NCI-H345 (cell line): ENCODE data around the gene DOK5.

Experiments used
- DNase-seq: peaks from one replicate; lab custom pipeline; 2025; lab: John Stamatoyannopoulos, UW

The DOK5 gene

DNA sequence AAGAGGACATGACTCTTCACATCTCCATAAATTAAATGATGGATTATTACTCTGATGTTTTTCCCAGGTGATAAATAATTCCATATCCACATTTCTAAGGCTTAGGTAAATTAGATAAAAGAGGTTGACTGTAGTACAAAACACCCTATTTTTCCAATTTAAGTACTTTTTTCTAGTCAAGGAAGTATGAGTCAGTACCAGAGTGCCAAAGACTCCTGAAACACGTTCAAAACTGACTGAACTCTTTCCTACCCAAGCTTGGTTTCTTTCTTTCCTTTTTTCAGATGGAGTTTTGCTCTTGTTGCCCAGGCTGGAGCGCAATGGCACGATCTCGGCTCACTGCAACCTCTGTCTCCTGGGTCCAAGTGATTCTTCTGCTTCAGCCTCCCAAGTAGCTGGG, 85.0 kb downstream of the DOK5 start:
- no peak for DNase-seq

DNA sequence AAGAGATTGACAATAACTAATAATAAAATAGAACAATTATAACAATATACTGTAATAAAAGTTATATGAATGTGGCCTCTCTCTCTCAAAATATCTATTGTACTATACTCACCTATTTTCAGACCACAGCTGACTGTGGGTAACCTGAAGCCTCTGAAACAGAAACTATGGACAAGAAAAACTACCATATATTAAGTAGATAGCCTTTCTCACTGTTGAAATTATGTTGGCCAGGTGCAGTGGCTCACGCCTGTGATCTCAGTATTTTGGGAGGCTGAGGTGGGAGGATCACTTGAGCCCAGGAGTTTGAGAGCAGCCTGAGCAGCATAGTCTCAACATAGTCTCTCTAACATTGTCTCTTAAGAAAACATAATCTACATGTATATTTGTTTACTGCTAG, 89.9 kb downstream of the DOK5 start:
- DNase-seq: no peak

DNA sequence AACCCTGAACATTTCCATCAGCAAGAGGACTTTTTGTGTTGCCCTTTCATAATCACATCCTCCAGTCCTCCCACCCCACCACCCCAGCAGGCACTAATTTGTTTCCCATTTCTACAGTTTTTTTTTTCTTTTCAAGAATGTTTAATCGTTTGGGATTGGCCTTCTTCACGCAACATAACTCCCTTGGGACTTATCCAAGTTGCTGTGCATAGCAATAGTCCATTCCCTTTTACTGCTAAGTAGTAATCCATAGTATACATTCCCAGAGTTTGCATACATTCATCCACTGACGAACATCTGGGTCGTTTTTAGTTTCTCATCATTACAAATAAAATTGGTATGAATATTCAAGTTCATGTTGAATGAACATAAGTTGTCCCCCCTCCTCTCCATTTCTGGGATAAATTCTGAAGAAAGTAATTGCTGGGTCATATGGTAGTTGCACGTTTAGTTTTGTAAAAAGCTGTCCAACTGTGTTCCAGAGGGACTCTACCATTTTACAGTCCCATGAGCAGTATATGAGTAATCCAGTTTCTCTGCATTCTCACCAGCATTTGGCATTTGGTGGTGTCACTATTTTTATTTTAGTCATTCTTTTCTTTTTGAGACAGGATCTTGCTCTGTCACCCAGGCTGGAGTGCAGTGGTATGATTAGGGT, 90.8 kb downstream of the DOK5 start:
- no peak for DNase-seq

DNA sequence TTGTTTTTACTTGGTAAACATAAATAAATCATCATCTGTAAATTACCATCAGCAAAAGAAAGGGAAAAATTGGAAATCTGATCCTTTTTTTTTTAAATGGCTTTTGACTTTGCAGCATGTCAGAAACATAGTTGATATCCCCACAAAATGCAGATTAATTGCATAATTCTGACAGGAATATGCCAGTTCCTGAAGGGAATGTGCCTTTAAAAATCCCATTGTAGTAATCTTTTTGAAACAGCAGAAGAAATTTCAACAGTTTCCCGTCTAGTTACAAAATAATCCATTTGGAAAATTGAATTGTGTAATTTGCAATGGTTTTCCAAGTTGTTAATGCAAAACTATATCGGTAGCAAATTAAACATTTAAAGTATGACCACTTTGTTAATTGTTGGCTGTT, 95.2 kb downstream of the DOK5 start:
- no peak for DNase-seq

DNA sequence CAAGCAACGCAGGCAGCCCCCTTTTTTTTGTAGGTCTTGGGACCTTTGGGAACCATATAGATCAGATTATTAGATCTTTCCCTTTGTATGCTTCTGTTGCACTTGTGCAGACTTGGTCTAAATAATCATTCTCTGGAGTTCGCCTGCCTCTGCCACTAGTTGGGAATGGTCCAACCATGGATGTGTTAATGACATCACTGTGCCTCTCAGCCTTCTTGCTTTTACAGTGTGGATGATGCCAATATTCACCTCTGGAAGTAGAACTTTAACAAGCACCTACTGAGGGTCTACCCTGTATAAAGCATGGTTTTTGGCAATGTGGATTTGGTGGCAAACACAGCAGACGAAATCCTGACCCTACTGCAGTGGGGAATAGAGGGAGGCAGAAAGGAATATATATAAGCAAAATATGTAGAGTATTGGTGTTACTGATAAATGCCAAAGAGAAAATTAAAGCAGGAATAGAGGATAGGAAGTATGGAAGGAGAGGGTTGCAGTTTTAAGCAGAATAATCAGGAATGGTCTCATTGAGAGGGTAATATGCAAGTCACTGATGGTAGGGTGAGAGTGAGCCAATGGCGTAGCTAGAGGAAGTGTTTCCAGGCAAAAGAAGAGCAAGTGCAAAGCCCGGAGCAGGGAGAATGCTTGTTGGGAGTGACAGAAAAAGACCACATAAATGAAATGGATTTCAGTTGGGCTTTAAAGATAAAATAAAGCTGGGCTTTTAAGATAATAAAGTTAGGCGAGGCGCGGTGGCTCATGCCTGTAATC, 97.5 kb downstream of the DOK5 start:
- DNase-seq: no peak

DNA sequence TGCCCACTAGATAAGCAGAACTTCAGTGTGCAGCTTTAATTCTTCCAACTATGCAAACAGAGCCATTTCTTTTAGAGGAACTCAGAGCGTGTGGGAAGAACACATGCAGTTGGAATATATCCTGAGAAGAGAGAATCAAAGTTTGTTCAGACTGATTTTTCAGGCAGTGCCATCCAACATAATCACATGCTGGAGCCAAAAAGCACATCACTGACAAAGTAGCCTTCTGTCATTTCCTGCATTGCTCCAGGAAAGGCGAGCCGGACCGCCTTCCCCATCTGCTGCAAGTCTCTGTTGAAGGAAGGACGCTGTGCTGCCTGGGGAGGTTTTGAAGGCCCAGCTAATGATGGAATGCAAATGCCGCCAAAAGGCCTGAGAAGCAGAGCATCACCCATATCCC, 98.4 kb downstream of the DOK5 start:
- no peak for DNase-seq

DNA sequence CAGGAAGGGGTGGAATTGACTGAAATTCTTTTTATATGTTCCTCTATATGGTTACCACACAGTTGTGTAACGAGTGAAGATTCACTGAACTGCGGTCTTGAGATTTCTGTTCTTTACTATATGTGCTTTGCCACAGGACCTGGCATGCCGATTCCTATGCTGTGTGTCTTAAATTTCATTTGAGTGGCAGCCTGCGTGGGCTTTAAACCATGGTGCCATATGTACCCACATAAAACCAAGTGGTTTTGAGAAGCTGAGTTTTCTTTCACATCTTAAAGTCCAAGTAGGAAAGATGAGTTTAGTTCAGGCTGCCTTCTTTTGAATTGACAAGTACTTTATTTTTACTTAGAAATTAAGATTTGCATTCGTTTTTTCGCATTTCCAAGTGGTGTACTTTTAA, 101.1 kb downstream of the DOK5 start:
- no peak for DNase-seq

DNA sequence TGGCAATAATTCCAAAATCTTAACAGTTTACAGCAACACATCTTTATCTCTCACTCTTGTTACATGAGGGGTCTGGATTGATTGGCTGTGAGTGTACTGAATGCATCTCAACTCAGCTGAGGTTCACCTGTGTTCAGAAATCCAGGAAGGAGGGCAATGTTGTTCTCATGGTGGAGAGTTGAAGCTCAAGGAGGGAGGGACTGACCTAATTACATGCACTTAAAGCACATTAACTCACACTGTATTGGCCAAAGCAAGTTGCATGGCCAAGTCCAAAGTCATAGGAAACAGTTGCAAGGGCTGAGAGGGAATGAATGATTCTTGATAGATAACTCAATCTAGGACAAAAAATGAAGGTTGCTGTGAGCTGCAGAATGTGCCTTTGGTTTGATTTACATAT, 102.2 kb downstream of the DOK5 start:
- no peak for DNase-seq

DNA sequence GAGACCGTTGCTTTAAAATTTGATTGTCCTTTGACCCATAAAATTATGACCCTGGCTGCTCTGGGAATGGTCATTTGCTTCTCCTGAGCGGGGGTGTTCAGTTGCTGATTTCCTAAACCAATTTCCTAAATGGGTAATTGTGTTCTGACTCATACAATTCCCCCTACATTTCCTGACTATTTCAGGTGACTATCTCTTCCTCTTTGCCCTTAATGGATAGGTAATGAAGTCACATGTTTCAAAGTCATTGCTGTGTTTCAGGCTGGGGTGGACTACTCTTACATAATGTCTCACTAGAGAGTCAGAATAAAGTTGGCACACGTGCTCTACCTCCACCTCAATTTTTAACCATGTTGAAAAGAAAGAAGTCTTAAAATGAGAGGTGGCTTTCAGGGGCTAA, 109.8 kb downstream of the DOK5 start:
- DNase-seq: no peak

DNA sequence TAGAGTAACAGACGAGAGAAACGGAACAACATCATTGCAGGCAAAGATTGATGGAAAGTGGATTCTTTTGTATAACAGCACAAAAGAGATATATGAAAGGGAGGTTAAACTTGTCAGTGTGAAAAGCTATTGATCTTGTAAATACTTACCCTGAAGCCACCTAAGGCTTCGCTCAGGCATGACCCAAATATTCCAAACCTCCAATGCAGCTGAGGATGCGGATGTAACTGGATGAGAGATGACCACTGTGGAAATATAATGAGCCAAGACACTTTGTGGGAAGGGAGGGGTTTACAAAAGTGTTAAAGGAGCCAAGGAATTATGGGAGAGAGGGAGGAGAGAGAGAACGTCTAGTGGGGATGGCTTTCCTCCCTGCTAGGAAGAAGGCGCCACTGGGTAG, 112.0 kb downstream of the DOK5 start:
- DNase-seq: no peak

DNA sequence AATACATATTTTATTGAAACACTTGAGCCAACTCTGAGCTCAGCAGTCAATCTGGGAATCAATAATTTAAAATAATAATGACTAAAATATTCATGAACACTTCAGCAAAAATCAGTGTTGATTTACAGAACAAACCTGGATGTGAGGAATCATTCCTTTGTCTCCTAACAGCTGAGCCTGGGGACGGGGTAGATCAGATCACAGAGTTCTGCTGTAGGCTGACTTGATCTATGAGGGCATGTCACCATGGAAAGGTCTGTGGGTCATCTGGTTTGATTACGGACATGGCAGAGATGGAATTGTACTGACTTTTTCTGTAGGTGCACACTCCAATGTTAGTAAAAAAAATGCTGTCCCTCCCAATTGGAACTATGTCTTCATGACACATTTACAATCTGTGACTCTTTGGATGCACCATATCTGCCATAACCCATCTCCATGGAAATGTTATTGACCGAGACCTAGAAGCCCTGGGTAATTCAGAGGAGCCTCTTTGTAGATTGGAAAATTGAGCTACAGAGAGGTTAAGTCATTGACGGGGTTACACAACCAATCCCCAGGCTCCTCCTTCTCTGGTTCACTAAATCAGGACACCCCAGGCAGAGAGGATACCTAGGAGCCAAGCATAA, 114.1 kb downstream of the DOK5 start:
- DNase-seq: no peak

DNA sequence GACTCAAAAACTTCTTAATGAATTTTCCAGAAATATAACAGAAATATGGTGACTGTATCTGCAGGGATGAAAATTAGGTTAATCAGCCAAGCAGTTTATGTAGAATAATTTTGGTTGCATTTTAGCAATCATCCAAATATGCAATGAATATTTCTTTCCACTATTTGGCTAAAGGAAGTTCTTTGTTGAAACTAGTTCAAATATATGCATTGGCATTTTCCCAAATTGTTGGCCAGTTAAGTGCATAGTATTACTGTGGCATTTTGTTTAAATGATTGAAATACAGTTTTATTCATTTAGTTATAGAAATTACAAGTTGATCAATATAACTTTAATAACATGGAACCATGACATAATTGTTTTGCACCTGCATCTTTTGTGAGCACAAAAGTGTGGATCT, 115.5 kb downstream of the DOK5 start:
- no peak for DNase-seq

DNA sequence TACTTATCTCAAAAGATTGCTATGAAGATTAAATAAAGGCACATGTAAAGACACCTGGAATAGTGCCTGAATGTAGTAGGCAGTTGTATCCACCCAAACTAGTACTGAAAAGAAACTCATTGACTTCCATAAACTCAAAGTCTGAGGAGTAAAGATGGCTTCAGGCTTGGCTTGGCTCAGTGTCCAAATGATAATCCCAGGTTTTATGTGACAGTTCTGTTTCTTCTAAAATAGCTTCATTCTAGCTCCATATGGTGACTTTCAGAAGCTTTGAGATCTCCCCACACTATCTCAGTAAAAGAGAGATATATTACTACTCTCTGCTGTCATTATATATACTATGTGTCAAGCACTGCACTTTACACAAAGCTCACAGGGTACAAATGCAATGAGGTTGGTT, 121.3 kb downstream of the DOK5 start:
- no peak for DNase-seq

DNA sequence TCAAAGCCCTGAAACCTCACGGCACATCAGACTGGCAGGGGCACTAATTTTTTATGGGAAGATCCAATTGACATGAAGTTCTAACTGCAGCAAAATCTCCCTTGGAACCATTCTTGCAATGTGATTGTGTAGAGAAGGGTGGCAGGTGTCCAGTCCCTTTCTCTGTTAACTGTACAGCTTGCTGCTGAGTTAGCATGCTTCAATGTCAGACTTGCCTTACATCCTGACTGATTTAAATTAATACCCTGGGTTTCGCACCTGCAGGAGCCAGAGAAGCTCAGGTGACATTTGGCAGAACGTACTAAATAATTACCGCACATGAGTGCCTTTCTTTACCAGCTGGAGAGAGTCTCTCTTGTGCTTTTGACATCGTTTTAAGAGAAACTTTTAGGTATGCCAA, 123.0 kb downstream of the DOK5 start:
- DNase-seq: no peak

DNA sequence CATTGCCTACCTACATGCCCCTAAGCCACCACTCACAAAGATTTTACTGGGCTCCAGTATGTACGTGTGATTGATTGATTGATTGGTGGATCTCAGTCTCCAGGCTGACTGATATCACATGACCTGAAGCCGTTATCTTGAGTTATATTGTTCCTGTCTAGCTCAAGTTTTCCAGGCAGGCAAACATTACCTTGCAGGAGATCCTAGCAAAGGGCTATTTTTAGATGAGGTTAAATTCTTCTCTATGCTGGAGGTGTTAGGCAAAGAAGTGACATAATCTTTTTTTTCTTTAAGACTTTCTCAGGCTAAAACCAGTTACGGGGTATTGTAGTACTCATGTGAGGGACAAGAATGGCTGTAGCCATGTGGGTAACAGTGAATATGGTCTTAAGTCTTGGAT, 125.2 kb downstream of the DOK5 start:
- DNase-seq: no peak

DNA sequence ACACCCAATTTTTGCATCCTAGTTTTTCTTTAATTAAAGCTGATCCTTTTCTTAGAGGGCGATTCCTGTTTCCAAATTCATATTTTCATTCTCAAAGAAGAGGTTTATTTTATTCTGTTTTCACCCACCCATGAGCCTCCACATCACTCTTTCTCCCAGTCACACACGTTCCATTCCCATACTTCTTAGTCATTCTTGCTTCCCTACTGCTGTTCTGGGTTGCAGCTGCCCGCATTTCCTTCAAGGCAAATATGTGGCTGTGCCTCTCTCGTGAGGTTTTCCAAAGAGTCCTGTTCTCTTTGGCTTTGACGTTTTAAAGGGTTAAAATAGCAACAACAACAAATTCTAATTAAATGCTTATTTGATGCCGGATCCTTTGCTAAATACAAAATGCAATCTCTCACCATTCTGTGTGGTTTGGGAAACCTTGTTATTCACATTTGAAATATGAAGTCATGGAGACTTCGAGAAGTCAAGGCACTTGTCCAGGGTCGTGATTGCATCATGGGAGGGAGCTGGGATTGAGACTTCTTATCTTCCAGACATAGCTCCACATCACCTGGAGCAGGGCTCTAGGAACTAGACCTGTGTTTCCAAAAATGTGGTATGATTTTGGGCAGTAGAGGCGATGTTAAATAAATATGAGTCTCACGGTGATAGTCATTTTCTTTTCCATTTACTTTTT, 126.6 kb downstream of the DOK5 start:
- DNase-seq: no peak

DNA sequence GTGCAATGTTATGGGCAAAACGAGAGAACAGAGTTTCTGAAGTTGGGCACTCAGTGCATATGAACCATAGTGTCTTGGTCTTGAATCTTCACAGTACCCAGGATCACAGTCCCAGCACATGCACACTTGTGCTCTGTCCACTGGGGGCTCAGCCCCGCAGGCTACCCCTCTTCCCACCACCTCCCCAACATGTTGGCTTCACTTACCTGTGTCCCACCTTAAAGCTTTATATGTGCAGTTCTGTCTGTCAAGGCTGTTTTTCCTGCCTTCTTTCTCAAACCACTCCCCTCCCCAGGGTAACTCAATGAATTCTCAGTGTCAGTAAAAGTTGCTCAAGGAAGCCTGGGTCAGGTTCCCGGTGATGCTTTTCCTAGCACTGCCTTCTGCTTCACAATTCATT, 129.9 kb downstream of the DOK5 start:
- no peak for DNase-seq

DNA sequence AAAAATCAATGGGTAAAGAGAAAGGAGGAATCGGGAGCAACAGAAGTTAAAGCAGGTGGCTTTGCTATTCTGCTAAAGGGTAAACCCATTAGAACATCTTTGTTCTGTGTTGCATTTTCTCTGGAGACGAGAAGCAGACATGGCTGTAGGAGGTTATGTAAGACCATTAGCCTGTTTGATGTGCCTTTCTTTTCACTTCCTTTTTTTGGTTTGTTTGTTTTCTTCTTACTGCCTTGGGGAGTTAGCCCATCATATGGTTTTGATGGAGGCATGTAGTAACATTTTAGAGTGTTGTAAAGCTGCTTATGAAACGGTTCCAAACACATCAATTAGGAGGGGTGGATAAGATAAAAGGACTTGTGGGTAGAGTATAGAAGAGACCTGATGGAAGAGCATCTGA, 131.0 kb downstream of the DOK5 start:
- no peak for DNase-seq

DNA sequence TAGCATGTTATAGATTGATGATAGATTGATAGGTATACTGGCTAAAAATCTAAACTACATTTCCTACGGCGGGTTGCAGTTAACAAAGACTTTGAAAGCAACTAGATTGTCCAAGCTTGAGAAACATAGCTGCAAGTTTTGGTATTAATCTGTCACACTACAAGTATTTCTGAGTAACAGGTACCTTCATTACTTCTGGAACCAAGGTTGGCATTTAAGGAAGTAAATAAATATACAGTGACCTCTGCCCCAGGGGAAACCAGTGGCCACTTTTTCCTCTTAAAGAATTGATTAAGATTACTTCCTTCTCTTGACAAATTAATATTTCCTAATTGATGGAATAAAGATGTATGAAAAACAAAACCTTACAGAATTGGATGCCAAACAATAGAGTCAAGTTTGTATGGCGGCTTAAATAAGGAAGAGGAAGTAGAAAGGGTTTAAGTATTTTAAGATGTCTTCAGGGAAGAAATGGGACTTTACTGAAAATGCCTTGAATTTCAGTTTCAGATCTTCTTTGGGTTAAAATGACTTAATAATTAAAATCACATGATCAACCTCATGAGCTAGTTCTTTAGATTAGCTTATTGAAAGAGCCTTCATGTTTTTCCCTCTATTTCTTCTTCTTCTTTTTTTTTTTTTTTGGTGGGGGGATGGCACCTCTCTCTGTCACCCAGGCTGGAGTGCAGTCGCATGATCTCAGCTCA, 132.8 kb downstream of the DOK5 start:
- no peak for DNase-seq

DNA sequence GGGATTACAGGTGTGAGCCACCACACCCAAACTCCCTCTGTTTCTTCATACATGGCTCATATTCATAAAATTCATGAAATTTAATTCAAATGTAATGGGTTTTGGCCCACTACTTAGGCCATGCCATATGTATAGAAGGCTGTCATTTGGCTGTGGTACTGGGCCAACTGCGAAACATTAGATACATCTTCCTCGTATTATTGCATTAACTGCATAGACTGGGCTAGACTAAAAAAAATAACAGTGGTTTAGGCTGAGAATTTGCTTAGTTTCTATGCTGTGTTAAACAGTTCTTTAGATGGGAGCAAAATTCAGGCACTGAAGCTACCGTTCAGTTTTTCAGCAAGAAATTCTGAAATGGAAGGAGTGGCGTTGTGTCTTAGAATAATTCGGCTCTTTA, 133.6 kb downstream of the DOK5 start:
- no peak for DNase-seq

DNA sequence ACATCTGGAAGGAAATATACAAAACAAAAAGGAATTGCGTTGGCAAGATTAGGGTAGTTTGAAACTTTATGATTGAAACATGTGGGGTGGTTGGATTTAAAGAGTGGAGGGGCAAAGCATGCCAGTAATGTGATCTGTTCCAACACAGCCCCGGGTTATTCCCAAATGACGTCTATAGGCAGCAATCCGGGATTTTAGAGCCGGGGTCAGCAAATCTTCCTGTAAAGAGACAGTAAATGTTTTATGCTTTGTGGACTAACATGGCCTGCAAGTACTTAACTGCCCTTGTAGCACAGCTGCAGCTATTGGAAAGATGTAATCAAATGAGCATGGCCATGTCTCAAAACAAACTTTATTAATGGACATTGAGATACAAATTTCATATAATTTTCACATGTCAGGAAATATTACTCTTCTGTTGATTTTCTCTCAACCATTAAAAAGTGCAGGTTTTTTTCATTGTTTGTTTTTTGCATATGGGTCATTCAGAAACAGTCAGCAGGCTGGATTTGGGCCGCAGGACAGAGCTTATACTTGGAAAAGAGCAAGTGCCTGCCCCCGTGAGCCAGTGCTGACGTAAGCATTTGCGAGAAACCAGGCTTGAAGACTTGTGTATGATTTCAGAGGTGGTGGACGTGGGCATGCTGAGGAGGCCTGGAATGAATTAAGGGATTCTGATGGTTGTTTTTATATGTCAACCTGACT, 136.5 kb downstream of the DOK5 start:
- DNase-seq: no peak

DNA sequence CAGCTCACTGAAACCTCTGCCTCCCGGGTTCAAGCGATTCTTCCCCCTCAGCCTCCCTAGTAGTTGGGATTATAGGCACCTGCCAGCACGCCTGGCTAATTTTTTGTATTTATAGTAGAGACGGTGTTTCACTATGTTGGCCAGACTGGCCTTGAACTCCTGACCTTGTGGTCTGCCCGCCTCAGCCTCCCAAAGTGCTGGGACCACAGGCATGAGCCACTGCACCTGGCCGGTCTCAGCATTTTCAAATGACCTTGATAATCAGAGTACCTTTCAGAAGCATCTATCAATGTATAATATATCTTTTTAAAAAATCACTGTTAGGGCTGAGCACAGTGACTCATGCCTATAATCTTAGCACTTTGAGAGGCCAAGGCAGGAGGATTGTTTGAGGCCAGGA, 143.0 kb downstream of the DOK5 start:
- DNase-seq: no peak
